GM12872 (cell line): Measurements from ENCODE around the gene ADIG.

ENCODE experiments used
- TF ChIP-seq, protein P1 (sequence below): IDR thresholded peaks from 3 replicates; pipeline ENCODE4 v1.5.1; 2011; ENCODE audit warnings: low read depth, mild to moderate bottlenecking, low read length, moderate library complexity; ENCODE audit not compliant: insufficient read depth

Gene ADIG

DNA sequence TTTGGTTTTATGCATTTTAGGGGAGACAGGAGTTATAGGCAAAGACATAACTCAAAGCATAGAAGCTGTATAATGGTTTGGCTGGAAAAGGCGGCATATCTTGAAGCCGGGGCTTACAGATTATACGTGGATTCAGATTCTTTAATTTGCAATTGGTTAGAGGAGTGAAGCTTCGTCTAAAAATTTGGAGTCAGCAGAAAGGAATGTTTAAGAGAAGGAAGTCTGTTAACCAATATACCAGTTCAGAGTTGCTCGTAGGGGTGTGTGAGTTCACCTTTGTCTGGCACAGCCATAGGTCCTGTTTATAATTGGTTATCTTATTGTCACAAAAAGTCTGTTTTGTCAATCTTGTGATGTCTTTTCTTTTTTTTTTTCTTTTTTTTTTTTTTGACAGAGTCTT lies 29.5 kb downstream of the ADIG start:
- TF ChIP-seq, protein P1, sequence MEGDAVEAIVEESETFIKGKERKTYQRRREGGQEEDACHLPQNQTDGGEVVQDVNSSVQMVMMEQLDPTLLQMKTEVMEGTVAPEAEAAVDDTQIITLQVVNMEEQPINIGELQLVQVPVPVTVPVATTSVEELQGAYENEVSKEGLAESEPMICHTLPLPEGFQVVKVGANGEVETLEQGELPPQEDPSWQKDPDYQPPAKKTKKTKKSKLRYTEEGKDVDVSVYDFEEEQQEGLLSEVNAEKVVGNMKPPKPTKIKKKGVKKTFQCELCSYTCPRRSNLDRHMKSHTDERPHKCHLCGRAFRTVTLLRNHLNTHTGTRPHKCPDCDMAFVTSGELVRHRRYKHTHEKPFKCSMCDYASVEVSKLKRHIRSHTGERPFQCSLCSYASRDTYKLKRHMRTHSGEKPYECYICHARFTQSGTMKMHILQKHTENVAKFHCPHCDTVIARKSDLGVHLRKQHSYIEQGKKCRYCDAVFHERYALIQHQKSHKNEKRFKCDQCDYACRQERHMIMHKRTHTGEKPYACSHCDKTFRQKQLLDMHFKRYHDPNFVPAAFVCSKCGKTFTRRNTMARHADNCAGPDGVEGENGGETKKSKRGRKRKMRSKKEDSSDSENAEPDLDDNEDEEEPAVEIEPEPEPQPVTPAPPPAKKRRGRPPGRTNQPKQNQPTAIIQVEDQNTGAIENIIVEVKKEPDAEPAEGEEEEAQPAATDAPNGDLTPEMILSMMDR: no peak

DNA sequence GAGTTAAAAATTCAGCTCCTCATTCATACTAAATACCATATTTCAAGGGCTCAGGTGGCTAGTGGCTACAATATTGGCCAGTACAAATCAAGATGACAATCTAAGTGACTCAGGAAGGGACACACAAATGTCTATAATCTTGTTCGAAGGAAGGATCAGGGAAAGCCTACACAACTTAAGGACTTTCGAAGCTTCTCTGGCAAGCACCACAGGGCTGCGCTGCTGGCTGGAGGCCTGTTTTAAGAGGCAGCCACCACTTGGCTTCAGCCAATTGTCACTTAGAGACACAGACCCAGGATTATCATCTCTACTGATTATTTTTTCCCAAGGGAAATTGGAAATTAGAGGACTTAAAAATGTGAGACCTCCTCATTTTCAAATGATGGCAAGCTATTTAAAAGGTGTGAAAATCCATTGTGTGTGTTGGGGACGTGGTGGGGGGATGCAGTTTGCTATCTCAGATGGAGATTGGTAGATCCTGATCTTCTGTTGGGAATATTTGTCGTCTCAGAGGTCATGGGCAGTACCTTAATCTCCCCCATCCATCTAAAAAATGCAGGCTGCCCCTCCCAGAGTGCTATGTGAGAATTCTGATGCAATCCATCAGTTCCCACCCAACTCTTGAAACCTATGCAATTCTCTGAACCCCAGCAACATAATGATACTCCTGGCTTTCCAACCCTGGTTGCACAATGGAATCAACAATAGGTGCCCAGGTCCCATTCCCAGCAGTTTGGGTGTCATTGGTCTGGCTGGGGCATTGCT lies 31.9 kb downstream of the ADIG start:
- TF ChIP-seq, protein P1: no peak

DNA sequence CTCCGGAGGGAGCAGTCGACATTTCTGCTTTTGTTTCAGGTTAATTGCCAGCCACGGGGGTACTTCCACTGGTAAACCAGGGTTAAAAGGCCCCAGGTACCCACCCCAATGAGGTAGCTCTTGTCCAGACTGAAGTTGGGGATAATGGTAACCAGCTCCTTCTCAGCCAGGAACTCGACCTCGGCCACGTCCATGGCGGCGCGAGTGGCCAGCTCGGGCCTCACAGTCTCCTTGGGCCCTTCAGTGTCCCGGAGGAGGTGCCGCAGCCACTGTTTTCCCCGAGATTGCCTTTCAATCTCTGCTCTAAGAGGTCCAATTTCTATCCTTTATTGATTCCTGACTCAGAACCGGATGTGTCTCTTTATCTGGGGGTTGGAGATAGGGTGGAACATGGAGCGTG lies 34.3 kb downstream of the ADIG start:
- TF ChIP-seq, protein P1: no peak

DNA sequence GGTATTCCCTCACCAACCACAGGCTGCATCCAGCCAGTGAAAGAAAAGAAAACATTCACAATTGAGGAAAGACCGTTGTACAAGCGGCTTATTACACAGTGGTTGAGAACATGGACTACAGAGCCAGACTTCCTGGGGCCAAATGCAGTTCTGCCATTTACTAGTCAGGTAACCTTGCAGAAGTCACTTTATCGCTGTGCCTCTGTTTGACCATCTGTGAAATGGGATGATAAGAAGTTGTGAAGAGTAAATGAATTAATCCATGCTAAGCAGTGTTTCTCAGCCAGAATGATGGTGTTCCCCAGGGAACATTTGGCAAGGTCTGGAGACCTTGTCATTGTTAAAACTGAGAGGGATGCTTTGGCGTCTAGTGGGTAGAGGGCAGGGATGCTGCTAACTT lies 35.5 kb downstream of the ADIG start:
- TF ChIP-seq, protein P1: no peak

DNA sequence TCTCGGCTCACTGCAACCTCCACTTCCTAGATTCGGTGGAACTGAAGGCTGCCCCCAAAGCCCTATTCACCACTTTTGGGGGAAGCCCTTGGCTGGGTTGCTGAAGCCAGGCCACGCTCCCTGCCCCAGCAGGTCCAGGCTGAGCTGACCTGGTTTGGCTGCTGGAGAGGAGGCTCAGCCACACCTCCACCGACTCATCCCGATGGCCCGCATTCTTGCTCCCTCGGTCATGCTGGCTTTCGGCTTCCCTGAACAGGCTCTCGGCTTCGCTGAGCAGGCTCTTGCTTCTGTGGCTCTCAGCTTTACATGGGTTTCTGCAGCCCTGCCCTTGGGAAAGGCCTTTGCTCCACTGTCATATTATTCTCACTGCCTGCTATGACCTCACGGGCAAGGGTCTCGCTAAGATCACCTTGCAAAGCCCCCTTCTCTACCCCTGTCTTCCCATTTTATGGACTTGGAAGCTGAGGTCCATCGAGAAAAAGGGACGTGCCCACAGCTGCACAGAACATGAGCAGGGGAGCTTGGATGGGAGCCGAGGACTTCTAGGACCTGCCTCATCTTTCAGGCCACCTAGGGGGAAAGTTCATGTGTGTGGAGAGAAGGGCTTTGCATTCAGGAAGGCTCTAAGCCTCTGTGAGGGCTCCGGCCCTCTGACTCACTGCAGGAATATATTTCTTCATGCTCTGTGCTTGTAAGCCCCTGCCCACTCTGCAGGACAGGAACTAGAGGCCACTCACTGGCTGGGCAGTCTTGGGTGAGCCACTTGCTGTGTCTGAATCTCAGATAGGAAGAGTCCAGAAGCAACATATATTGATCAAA lies 36.2 kb downstream of the ADIG start:
- TF ChIP-seq, protein P1: no peak

DNA sequence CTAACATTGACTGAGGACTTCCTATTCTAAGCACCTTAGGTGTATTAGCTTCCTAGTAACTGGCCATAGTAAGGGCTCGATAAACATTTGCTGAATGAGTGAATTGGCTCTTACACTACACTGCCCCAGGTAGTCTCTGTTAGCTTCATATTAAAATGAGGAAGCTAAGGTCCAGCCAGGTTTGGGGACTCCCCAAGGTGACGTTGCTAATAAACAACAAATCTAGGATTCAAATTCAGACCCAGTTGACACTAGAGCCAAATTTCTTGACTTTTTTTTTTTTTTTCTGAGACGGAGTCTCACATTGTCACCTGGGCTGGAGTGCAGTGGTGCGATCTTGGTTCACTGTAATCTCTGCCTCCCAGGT lies 36.8 kb downstream of the ADIG start:
- TF ChIP-seq, protein P1: no peak

DNA sequence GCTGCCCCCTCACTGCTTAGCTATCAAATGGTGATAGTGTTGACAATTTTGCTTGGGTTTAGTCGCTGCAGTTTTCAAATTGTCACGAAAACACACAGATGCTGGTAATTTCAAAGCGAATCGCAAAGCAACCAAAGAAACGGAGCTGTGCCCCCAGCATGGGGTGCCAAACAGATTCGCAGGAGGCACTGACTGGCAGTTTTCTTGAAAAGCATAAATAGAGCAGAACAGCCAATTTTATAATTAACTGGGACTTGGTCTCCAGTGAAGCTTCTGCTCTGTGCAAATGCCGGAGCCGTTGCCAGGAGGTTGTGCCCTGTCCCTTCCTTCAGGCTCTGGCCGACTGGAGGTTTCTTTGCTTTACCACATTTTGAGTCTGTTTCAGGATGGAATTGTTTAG lies 39.4 kb downstream of the ADIG start:
- TF ChIP-seq, protein P1: no peak
